Fibroblast of villous mesenchyme (primary cell): Measurements from ENCODE around the gene KREMEN2. TPM values are rescaled to one million over a fixed set of nuclear protein-coding genes. Genes with fewer than 3 reads are reported as not detected.

Source experiments
- DNase-seq: peaks from one replicate; pipeline ENCODE4 v3.0.0-alpha.2; 2010; ENCODE audit warnings: low read depth
- H3K4me3 ChIP-seq: 2 replicates; pipeline ENCODE4 v1.5.1; 2011; ENCODE audit warnings: low read depth, mild to moderate bottlenecking, low read length
- CTCF ChIP-seq: IDR thresholded peaks from 2 replicates; pipeline ENCODE4 v1.5.1; 2012; ENCODE audit warnings: low read depth, mild to moderate bottlenecking, low read length; ENCODE audit not compliant: insufficient read depth
- small RNA-seq: library from RNA; depleted of rRNA; stranded (forward); fragments of <200 nt; gene quantifications from one replicate; pipeline ENCODE3, GENCODE V24; 2012
- total RNA-seq: library from RNA; depleted of rRNA; stranded (reverse); fragments of >200 nt; gene quantifications from 2 replicates; pipeline ENCODE4 v1.2.3, GENCODE V29; 2012

The KREMEN2 gene
- total RNA-seq, 1 donor = under 0.01 TPM

- no peak for TF ChIP-seq CTCF
These were observed 50.9 kb downstream of the KREMEN2 start for GRCh38 chr16:3014971-3015370.

GRCh38 chr16:3015865-3016521 lies 51.9 kb downstream of the KREMEN2 start:
- H3K4me3 ChIP-seq = no peak overlapping the region
- DNase-seq = no peak
- TF ChIP-seq CTCF = no peak

More at GRCh38 chr16:3014971-3015370, 50.9 kb downstream of the KREMEN2 start:
- DNase-seq = no peak
- H3K4me3 ChIP-seq = no peak overlapping the region

- TF ChIP-seq CTCF = no peak
These were observed 53.3 kb downstream of the KREMEN2 start for GRCh38 chr16:3017344-3017743.

More at GRCh38 chr16:3017344-3017743, 53.3 kb downstream of the KREMEN2 start:
- no peak overlapping the region for H3K4me3 ChIP-seq
- no peak for DNase-seq

Small RNA genes within 50 kb of the gene (small RNA-seq; reads per million reads assigned to genes)
- not detected for gene LINC00514

Other genes starting within 250 kb of the KREMEN2 start
- 0.86 and 0.97 TPM in 2 replicates for gene PRSS27, start 244.1 kb upstream of the KREMEN2 start, total RNA-seq
- 51.9 and 62.2 TPM in 2 replicates for gene SRRM2, start 211.6 kb upstream of the KREMEN2 start, total RNA-seq
- 203 and 227 TPM in 2 replicates for gene ELOB, start 187.0 kb upstream of the KREMEN2 start, total RNA-seq
- gene PRSS33, start 176.7 kb upstream of the KREMEN2 start, total RNA-seq = not detected in 2 replicates
- not detected in 2 replicates for gene PRSS41, start 165.8 kb upstream of the KREMEN2 start, total RNA-seq
- 0.32 and 0.43 TPM in 2 replicates for gene PRSS21, start 147.0 kb upstream of the KREMEN2 start, total RNA-seq
- 0.64 and 0.86 TPM in 2 replicates for gene ZG16B, start 134.0 kb upstream of the KREMEN2 start, total RNA-seq
- not detected in 2 replicates for gene PRSS22, start 106.1 kb upstream of the KREMEN2 start, total RNA-seq
- 47.1 and 62.5 TPM in 2 replicates for gene FLYWCH2, start 81.1 kb upstream of the KREMEN2 start, total RNA-seq
- 25.9 and 28.3 TPM in 2 replicates for gene FLYWCH1, start 52.3 kb upstream of the KREMEN2 start, total RNA-seq
- 4.3 and 5.2 TPM in 2 replicates for gene PAQR4, start 5.1 kb downstream of the KREMEN2 start, total RNA-seq
- 6.9 and 8.4 TPM in 2 replicates for gene PKMYT1, start 16.2 kb downstream of the KREMEN2 start, total RNA-seq
- gene CLDN9, start 48.6 kb downstream of the KREMEN2 start, total RNA-seq = not detected in 2 replicates
- gene CLDN6, start 53.9 kb downstream of the KREMEN2 start, total RNA-seq = not detected in 2 replicates
- 196 and 201 TPM in 2 replicates for gene TNFRSF12A, start 56.1 kb downstream of the KREMEN2 start, total RNA-seq
- 28.1 and 31.9 TPM in 2 replicates for gene HCFC1R1, start 59.7 kb downstream of the KREMEN2 start, total RNA-seq
- gene THOC6, start 59.8 kb downstream of the KREMEN2 start, total RNA-seq = 28.1 and 29.6 TPM in 2 replicates
- gene BICDL2, start 72.7 kb downstream of the KREMEN2 start, total RNA-seq = under 0.01 TPM in 1 of 2 replicates, not detected in the other
- gene MMP25, start 82.3 kb downstream of the KREMEN2 start, total RNA-seq = under 0.01 TPM in 1 of 2 replicates, not detected in the other
- 12.6 and 25.0 TPM in 2 replicates for gene IL32, start 101.4 kb downstream of the KREMEN2 start, total RNA-seq
- under 0.01 TPM in 1 of 2 replicates, not detected in the other for gene ZSCAN10, start 135.0 kb downstream of the KREMEN2 start, total RNA-seq
- gene ZNF205, start 148.3 kb downstream of the KREMEN2 start, total RNA-seq = 14.2 and 18.4 TPM in 2 replicates
- gene ZNF213, start 170.8 kb downstream of the KREMEN2 start, total RNA-seq = 3.5 and 5.5 TPM in 2 replicates
- under 0.01 and 0.43 TPM in 2 replicates for gene OR1F1, start 223.9 kb downstream of the KREMEN2 start, total RNA-seq